Measurements from ENCODE around the gene CNOT3. TPM values are rescaled to one million over a fixed set of nuclear protein-coding genes. Genes with fewer than 3 reads are reported as not detected.

Gene CNOT3
- total and polyA plus RNA-seq, 2 experiments from 2014 or later, result 39.7 to 47.0 TPM

- no peak overlapping the region for H2AFZ ChIP-seq
- DNase-seq (ENCODE audit: low spot score) (no peak), ATAC-seq (no peak)
- no peak overlapping the region for H3K4me2 ChIP-seq
- H4K20me1 ChIP-seq (replicated peaks; ENCODE audit: insufficient read depth), result peaks cover 16% of the 10 kb centered on the region
- H3K4me1 ChIP-seq (ENCODE audit: insufficient read depth), result peaks cover 5% of the 10 kb centered on the region; the same call in 1 of the 2 replicates
- peaks cover 10% of the 10 kb centered on the region for H3K36me3 ChIP-seq (ENCODE audit: insufficient read depth)
- H3K27me3 Mint-ChIP-seq (ENCODE audit: insufficient read depth, low read depth, poor library complexity), result peaks cover 22% of the 10 kb centered on the region
- no peaks in the 10 kb centered on the region; the same call in 1 of the 3 replicates for H3K9me3 Mint-ChIP-seq
- no peaks in the 10 kb centered on the region for H3K9me2 ChIP-seq (ENCODE audit: insufficient read depth)
- peaks cover 22% of the 10 kb centered on the region for H3K79me2 ChIP-seq (replicated peaks; ENCODE audit: insufficient read depth)
- H3K4me3 Mint-ChIP-seq, result no peak overlapping the region
- TF ChIP-seq ZNF331 (CRISPR knock-in tag; IDR thresholded peaks at IDR 0.05; ENCODE audit: low read depth) (no peak), STAT1 (IDR thresholded peaks at IDR 0.05; ENCODE audit: unreplicated experiment) (no peak), EZH2 (IDR thresholded peaks at IDR 0.05; ENCODE audit: low read depth, unreplicated experiment) (no peak), POLR2AphosphoS5 (IDR thresholded peaks at IDR 0.05; ENCODE audit: low read depth) (no peak), CREB1 (CRISPR knock-in tag; IDR thresholded peaks at IDR 0.05; ENCODE audit: low read depth) (no peak), ZNF114 (CRISPR knock-in tag; IDR thresholded peaks at IDR 0.05) (no peak), EZH2phosphoT487 (IDR thresholded peaks at IDR 0.05; ENCODE audit: unreplicated experiment) (no peak), JUNB (IDR thresholded peaks at IDR 0.05; ENCODE audit: unreplicated experiment) (no peak), ZNF462 (CRISPR knock-in tag; IDR thresholded peaks at IDR 0.05) (no peak)
- TF ChIP-seq, protein P1, sequence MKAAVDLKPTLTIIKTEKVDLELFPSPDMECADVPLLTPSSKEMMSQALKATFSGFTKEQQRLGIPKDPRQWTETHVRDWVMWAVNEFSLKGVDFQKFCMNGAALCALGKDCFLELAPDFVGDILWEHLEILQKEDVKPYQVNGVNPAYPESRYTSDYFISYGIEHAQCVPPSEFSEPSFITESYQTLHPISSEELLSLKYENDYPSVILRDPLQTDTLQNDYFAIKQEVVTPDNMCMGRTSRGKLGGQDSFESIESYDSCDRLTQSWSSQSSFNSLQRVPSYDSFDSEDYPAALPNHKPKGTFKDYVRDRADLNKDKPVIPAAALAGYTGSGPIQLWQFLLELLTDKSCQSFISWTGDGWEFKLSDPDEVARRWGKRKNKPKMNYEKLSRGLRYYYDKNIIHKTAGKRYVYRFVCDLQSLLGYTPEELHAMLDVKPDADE (IDR thresholded peaks at IDR 0.05), result no peak
- TF ChIP-seq, protein P2, sequence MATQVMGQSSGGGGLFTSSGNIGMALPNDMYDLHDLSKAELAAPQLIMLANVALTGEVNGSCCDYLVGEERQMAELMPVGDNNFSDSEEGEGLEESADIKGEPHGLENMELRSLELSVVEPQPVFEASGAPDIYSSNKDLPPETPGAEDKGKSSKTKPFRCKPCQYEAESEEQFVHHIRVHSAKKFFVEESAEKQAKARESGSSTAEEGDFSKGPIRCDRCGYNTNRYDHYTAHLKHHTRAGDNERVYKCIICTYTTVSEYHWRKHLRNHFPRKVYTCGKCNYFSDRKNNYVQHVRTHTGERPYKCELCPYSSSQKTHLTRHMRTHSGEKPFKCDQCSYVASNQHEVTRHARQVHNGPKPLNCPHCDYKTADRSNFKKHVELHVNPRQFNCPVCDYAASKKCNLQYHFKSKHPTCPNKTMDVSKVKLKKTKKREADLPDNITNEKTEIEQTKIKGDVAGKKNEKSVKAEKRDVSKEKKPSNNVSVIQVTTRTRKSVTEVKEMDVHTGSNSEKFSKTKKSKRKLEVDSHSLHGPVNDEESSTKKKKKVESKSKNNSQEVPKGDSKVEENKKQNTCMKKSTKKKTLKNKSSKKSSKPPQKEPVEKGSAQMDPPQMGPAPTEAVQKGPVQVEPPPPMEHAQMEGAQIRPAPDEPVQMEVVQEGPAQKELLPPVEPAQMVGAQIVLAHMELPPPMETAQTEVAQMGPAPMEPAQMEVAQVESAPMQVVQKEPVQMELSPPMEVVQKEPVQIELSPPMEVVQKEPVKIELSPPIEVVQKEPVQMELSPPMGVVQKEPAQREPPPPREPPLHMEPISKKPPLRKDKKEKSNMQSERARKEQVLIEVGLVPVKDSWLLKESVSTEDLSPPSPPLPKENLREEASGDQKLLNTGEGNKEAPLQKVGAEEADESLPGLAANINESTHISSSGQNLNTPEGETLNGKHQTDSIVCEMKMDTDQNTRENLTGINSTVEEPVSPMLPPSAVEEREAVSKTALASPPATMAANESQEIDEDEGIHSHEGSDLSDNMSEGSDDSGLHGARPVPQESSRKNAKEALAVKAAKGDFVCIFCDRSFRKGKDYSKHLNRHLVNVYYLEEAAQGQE (IDR thresholded peaks at IDR 0.05; ENCODE audit: unreplicated experiment), result no peak
- TF ChIP-seq, protein P3, sequence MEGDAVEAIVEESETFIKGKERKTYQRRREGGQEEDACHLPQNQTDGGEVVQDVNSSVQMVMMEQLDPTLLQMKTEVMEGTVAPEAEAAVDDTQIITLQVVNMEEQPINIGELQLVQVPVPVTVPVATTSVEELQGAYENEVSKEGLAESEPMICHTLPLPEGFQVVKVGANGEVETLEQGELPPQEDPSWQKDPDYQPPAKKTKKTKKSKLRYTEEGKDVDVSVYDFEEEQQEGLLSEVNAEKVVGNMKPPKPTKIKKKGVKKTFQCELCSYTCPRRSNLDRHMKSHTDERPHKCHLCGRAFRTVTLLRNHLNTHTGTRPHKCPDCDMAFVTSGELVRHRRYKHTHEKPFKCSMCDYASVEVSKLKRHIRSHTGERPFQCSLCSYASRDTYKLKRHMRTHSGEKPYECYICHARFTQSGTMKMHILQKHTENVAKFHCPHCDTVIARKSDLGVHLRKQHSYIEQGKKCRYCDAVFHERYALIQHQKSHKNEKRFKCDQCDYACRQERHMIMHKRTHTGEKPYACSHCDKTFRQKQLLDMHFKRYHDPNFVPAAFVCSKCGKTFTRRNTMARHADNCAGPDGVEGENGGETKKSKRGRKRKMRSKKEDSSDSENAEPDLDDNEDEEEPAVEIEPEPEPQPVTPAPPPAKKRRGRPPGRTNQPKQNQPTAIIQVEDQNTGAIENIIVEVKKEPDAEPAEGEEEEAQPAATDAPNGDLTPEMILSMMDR (conservative IDR thresholded peaks at IDR 0.05; ENCODE audit: low read depth in 2 of 2), result no peak
- H3K36me3 Mint-ChIP-seq (ENCODE audit: low read depth), result peaks cover 48% of the 10 kb centered on the region
- no peak overlapping the region for H3K27ac ChIP-seq (ENCODE audit: low read depth)
- H3K27ac Mint-ChIP-seq, result no peak overlapping the region
- 0 out of 2 replicates have a peak, but pooled peaks cover 3% of the 10 kb centered on the region for H3F3A ChIP-seq (replicated peaks; ENCODE audit: low read depth)
- no peak overlapping the region for H3K4me3 ChIP-seq
- no peaks in the 10 kb centered on the region for H3K27me3 ChIP-seq (ENCODE audit: insufficient read depth)
- H3K4me1 Mint-ChIP-seq, result peaks cover 7% of the 10 kb centered on the region
Observed at GRCh38 chr19:54105796-54106195, 31.8 kb upstream of the CNOT3 start.
